22Rv1 (cell line): ENCODE results near the gene NELL1.

Source experiments
- ZFX ChIP-seq: fragments of 450-650 bp; IDR thresholded peaks from 2 replicates; pipeline ENCODE4 v1.6.1; 2017; ENCODE audit warnings: antibody characterized with exemption, borderline replicate concordance
- TF ChIP-seq, protein P1 (sequence below): fragments of 450-650 bp; IDR thresholded peaks from 2 replicates; pipeline ENCODE4 v1.5.1; 2017; ENCODE audit warnings: mild to moderate bottlenecking

DNA sequence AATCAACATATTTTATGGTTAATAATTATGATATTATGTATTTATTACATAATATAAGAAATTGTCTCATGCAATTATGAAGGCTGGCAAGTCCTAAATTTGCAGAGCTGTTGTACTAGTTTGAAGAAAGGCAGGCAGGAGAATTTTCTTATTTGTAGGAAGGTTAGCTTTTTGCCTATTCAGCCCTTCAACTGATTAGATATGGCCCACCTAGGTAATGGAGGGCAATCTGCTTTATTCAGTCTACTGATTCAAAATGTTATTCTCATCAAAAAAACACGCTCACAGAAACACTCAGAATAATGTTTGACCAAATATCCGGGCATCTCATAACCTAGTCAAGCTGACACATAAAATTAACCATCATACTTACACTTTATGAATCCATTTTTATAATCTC is 589.0 kb downstream of the NELL1 start:
- TF ChIP-seq, protein P1, sequence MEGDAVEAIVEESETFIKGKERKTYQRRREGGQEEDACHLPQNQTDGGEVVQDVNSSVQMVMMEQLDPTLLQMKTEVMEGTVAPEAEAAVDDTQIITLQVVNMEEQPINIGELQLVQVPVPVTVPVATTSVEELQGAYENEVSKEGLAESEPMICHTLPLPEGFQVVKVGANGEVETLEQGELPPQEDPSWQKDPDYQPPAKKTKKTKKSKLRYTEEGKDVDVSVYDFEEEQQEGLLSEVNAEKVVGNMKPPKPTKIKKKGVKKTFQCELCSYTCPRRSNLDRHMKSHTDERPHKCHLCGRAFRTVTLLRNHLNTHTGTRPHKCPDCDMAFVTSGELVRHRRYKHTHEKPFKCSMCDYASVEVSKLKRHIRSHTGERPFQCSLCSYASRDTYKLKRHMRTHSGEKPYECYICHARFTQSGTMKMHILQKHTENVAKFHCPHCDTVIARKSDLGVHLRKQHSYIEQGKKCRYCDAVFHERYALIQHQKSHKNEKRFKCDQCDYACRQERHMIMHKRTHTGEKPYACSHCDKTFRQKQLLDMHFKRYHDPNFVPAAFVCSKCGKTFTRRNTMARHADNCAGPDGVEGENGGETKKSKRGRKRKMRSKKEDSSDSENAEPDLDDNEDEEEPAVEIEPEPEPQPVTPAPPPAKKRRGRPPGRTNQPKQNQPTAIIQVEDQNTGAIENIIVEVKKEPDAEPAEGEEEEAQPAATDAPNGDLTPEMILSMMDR, result no peak
- no peak for TF ChIP-seq ZFX
